ENCODE data around the gene SNPH.

DNA sequence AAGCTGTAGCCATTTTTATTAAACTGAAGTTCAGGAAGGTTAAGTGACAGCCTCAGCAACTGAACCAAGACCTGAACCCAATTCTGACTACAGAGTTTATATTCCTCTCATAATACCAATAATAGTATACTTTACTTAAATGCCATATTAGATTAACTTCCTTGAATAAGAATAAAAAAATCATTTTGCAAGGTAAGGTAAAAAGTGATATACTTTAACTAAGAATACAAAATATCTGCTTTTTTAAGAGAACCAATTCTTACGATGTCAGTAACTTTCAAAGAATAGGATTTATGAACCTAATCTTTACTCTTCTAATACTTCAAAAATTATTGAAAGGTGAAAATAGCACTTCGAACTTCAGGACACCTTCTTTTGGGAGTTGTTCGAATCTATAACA, 36.6 kb upstream of the SNPH start:
- TF ChIP-seq, protein P1, sequence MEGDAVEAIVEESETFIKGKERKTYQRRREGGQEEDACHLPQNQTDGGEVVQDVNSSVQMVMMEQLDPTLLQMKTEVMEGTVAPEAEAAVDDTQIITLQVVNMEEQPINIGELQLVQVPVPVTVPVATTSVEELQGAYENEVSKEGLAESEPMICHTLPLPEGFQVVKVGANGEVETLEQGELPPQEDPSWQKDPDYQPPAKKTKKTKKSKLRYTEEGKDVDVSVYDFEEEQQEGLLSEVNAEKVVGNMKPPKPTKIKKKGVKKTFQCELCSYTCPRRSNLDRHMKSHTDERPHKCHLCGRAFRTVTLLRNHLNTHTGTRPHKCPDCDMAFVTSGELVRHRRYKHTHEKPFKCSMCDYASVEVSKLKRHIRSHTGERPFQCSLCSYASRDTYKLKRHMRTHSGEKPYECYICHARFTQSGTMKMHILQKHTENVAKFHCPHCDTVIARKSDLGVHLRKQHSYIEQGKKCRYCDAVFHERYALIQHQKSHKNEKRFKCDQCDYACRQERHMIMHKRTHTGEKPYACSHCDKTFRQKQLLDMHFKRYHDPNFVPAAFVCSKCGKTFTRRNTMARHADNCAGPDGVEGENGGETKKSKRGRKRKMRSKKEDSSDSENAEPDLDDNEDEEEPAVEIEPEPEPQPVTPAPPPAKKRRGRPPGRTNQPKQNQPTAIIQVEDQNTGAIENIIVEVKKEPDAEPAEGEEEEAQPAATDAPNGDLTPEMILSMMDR (IDR thresholded peaks at IDR 0.05; ENCODE audit: low read length) = no peak
- no peak for TF ChIP-seq EZH2 (optimal IDR thresholded peaks at IDR 0.05; ENCODE audit: low read depth, low read length)
